Muscle of leg (tissue), 11 donors: ENCODE data around the gene ADH4. TPM values are rescaled to one million over a fixed set of nuclear protein-coding genes. Genes with fewer than 3 reads are reported as not detected.
"Not testable (repeated sequence)": the region's sequence is repeated elsewhere in the genome, so short reads cannot be mapped to it uniquely, and the experiment has no call there.

ENCODE experiments used
- DNase-seq: peaks from one replicate; pipeline ENCODE4 v3.0.0; 2013
- H3K27ac ChIP-seq: one replicate; pipeline ENCODE4 v1.5.1; 2013; ENCODE audit warnings: mild to moderate bottlenecking, low read length, control low read depth
- H3K27me3 ChIP-seq: one replicate; pipeline ENCODE4 v1.6.1; 2013; ENCODE audit warnings: low read length; ENCODE audit not compliant: control insufficient read depth, insufficient read depth
- H3K36me3 ChIP-seq: one replicate; pipeline ENCODE4 v1.6.1; 2013; ENCODE audit warnings: low read length; ENCODE audit not compliant: control insufficient read depth, insufficient read depth
- H3K4me1 ChIP-seq: one replicate; pipeline ENCODE4 v1.6.1; 2013; ENCODE audit warnings: low read length; ENCODE audit not compliant: control insufficient read depth, insufficient read depth
- H3K4me3 ChIP-seq: one replicate; pipeline ENCODE4 v1.5.1; 2013; ENCODE audit warnings: low read length, control low read depth
- H3K9me3 ChIP-seq: replicated peaks from 2 replicates; pipeline ENCODE4 v1.6.1; 2013; ENCODE audit warnings: low read depth, low read length; ENCODE audit not compliant: control insufficient read depth
- WGBS: methylation state at CpG from one replicate; pipeline ENCODE4 v1.1.5; 2013; ENCODE audit warnings: missing lambda C conversion rate; ENCODE audit not compliant: insufficient coverage; 5-methylcytosine and 5-hydroxymethylcytosine counted together
- polyA plus RNA-seq, 8 donors: library from polyadenylated mRNA; unstranded; fragments of 120-200 nt; gene quantifications; one replicate each; pipeline versions ENCODE4 v1.2.1 to v1.2.3, GENCODE V29; 2013; ENCODE audit warnings: inconsistent platforms in 1 of 8, low replicate concordance in 1 of 8; ENCODE audit not compliant: insufficient read length in 8 of 8, insufficient read depth in 1 of 8
- total RNA-seq: library from RNA; stranded (reverse); fragments of 120-200 nt; gene quantifications from one replicate; pipeline ENCODE4 v1.2.4, GENCODE V29; 2013

ADH4 gene
- total and polyA plus RNA-seq, 9 donors = 0.14 to 1.3 (median 0.48) TPM; not detected in 3

GRCh38 chr4:99088023-99088449, 56.1 kb downstream of the ADH4 start:
- H3K27ac ChIP-seq = peak overlapping the region; percentile 91
- peak; percentile 88 for DNase-seq
- WGBS = 0% methylated on average over 6 of the region's 15 CpGs
- no peaks in the 10 kb centered on the region for H3K27me3 ChIP-seq
- H3K4me1 ChIP-seq = peaks cover 4% of the 10 kb centered on the region
- no peaks in the 10 kb centered on the region for H3K9me3 ChIP-seq
- peak overlapping the region; percentile 81 for H3K4me3 ChIP-seq
- peaks cover 23% of the 10 kb centered on the region for H3K36me3 ChIP-seq

GRCh38 chr4:99084595-99084994, 59.5 kb downstream of the ADH4 start:
- DNase-seq = no peak
- WGBS = no CpG with 5 or more reads among the region's 2 CpGs
- Histone ChIP-seq H3K27me3 (no peaks in the 10 kb centered on the region), H3K9me3 (no peaks in the 10 kb centered on the region), H3K4me3 (no peak overlapping the region), H3K27ac (no peak overlapping the region), H3K36me3 (peaks cover 47% of the 10 kb centered on the region), H3K4me1 (peaks cover 2% of the 10 kb centered on the region)

- H3K27me3 ChIP-seq = no peaks in the 10 kb centered on the region
These were observed 61.9 kb downstream of the ADH4 start for GRCh38 chr4:99082192-99082591.

GRCh38 chr4:99080869-99081268, 63.2 kb downstream of the ADH4 start:
- WGBS = no CpG with 5 or more reads among the region's 6 CpGs
- H3K9me3 ChIP-seq, DNase-seq, H3K4me1 ChIP-seq, H3K4me3 ChIP-seq, H3K27ac ChIP-seq, H3K27me3 ChIP-seq: not testable (repeated sequence)
- peaks cover 65% of the 10 kb centered on the region for H3K36me3 ChIP-seq

More at GRCh38 chr4:99082192-99082591, 61.9 kb downstream of the ADH4 start:
- Histone ChIP-seq H3K36me3 (peaks cover 55% of the 10 kb centered on the region), H3K4me3 (no peak overlapping the region), H3K4me1 (no peaks in the 10 kb centered on the region), H3K9me3 (no peaks in the 10 kb centered on the region), H3K27ac (no peak overlapping the region)
- no peak for DNase-seq
- WGBS = 92% methylated on average over 4 of the region's 5 CpGs

GRCh38 chr4:99079625-99080295, 64.3 kb downstream of the ADH4 start:
- H3K27ac ChIP-seq = no peak overlapping the region
- H3K9me3 ChIP-seq = no peaks in the 10 kb centered on the region
- no peak for DNase-seq
- no peaks in the 10 kb centered on the region for H3K27me3 ChIP-seq
- H3K4me1 ChIP-seq = no peaks in the 10 kb centered on the region
- no CpG with 5 or more reads among the region's 5 CpGs for WGBS
- H3K4me3 ChIP-seq = no peak overlapping the region
- H3K36me3 ChIP-seq = peaks cover 67% of the 10 kb centered on the region

- H3K27ac ChIP-seq = no peak overlapping the region
- no peak for DNase-seq
- no peaks in the 10 kb centered on the region for H3K27me3 ChIP-seq
- H3K9me3 ChIP-seq = no peaks in the 10 kb centered on the region
- no peaks in the 10 kb centered on the region for H3K4me1 ChIP-seq
- peaks cover 64% of the 10 kb centered on the region for H3K36me3 ChIP-seq
- H3K4me3 ChIP-seq = no peak overlapping the region
- no CpG with 5 or more reads among the region's 5 CpGs for WGBS
These were observed 65.0 kb downstream of the ADH4 start for GRCh38 chr4:99078931-99079624.

GRCh38 chr4:99078336-99078735, 65.8 kb downstream of the ADH4 start:
- no peak for DNase-seq
- WGBS = 92% methylated on average over 2 of the region's 5 CpGs
- Histone ChIP-seq H3K4me1 (no peaks in the 10 kb centered on the region), H3K9me3 (no peaks in the 10 kb centered on the region), H3K36me3 (peaks cover 62% of the 10 kb centered on the region), H3K27me3 (no peaks in the 10 kb centered on the region), H3K4me3 (no peak overlapping the region), H3K27ac (no peak overlapping the region)

- WGBS = 80% methylated on average over 1 of the region's 4 CpGs
- no peaks in the 10 kb centered on the region for H3K4me1 ChIP-seq
- no peak overlapping the region for H3K4me3 ChIP-seq
- DNase-seq = no peak
- H3K36me3 ChIP-seq = peaks cover 55% of the 10 kb centered on the region
- H3K27ac ChIP-seq = no peak overlapping the region
- H3K9me3 ChIP-seq = no peaks in the 10 kb centered on the region
- no peaks in the 10 kb centered on the region for H3K27me3 ChIP-seq
These were observed 66.9 kb downstream of the ADH4 start for GRCh38 chr4:99077177-99077576.

- peaks cover 55% of the 10 kb centered on the region for H3K36me3 ChIP-seq
- WGBS = 89% methylated on average over 1 of the region's 5 CpGs
- no peak overlapping the region for H3K4me3 ChIP-seq
- no peaks in the 10 kb centered on the region for H3K4me1 ChIP-seq
- no peak for DNase-seq
- no peaks in the 10 kb centered on the region for H3K27me3 ChIP-seq
- no peak overlapping the region for H3K27ac ChIP-seq
- no peaks in the 10 kb centered on the region for H3K9me3 ChIP-seq
These were observed 67.7 kb downstream of the ADH4 start for GRCh38 chr4:99076292-99076976.

- DNase-seq = no peak
- no peaks in the 10 kb centered on the region for H3K4me1 ChIP-seq
- peaks cover 45% of the 10 kb centered on the region for H3K36me3 ChIP-seq
- H3K27ac ChIP-seq = no peak overlapping the region
- H3K27me3 ChIP-seq = no peaks in the 10 kb centered on the region
- 96% methylated on average over 6 of the region's 7 CpGs for WGBS
- no peaks in the 10 kb centered on the region for H3K9me3 ChIP-seq
- no peak overlapping the region for H3K4me3 ChIP-seq
These were observed 69.3 kb downstream of the ADH4 start for GRCh38 chr4:99074816-99075215.
